CD4-positive, alpha-beta T cell treated with Interleukin-17A for 4 hours (primary cell): ENCODE measurements around the gene NDUFA8.

Experiments used
- DNase-seq: peaks from one replicate; pipeline ENCODE4 v3.0.0-alpha.2; 2020; ENCODE audit warnings: mixed read lengths

Gene NDUFA8

DNA sequence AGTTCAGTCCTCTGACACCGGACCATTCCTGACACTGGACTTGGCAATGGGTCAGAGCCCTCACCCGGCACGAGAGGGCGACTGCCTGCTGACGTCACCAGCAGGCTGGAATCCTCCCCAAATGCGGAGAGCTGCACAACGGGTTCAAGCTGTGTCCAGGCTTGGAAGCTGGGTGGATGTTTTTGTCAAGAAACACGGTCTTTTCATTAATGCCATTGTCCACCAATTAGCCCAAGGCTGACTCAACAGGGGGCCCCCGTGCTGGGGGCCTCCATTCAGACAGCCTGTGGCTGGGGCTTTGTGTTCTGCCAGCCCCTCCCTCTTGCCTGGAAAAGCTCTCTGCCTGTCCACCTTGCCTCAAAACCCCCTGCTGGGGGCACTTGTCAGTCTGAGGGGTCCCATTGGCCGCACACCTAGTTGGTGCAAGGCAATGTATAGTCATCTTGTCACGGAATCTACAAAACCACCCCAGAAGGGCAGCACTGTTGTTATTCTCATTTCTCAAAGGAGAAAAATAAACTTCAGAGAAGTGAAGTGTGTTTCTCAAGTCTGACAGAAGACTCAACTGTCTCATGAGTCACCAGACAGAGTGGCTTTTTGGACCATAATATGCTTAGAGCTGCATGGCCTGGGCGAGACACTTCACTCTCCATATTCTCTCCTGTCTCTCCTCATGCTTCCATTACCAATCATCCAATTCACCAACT is 24.6 kb downstream of the NDUFA8 start:
- no peak for DNase-seq

DNA sequence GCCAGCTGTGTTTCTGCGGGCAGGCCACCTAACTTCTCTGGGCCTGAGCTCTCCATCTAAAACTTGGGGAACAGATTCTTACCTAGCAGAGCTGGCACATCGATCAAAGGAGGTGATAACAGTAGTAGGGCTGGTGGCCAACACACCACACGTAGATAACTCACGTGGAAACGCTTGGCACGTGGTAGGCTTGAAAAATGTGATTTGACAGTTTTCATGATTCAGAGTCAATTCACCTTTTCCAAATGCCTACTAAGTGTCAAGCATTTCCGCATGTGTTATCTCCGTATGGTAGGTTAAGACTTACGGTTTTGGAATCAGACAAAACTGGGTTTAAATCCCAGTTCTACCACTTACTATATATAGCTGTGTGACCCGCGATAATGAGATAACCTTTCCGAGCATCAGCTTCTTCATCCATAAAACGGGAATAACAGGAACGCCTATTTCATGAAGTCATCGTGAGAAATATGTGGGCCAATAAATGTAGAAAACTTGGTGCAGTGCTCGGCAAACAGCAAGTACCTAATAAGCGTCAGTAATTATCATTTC is 25.5 kb downstream of the NDUFA8 start:
- no peak for DNase-seq

GRCh38 chr9:122133263-122133983 is 26.2 kb downstream of the NDUFA8 start:
- no peak for DNase-seq

- no peak for DNase-seq
These were observed 27.0 kb downstream of the NDUFA8 start for GRCh38 chr9:122132539-122132938.

- no peak for DNase-seq
These were observed 28.1 kb downstream of the NDUFA8 start for GRCh38 chr9:122131401-122132001.

DNA sequence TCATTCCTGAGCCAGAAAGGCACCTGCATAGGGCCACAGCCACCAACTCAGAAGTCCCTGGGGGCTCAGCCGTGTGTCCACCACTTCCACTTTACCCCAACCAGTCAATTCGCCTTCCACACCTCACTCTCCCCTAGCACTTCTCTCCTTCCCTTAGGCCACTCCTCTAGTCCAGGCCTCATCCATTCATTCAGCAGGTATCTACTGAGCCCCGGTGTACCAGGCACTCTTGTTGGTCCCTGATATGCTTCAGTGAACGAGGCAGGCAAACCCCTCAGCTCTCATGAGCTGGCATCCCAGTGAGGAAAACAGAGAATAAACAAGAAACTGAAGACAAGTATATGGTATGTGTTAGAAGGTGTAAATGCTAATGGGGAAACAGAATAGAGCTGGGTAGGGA is 28.7 kb downstream of the NDUFA8 start:
- DNase-seq = no peak

GRCh38 chr9:122129969-122130368 is 29.6 kb downstream of the NDUFA8 start:
- DNase-seq = no peak

- no peak for DNase-seq
These were observed 30.6 kb downstream of the NDUFA8 start for GRCh38 chr9:122128969-122129343.

DNA sequence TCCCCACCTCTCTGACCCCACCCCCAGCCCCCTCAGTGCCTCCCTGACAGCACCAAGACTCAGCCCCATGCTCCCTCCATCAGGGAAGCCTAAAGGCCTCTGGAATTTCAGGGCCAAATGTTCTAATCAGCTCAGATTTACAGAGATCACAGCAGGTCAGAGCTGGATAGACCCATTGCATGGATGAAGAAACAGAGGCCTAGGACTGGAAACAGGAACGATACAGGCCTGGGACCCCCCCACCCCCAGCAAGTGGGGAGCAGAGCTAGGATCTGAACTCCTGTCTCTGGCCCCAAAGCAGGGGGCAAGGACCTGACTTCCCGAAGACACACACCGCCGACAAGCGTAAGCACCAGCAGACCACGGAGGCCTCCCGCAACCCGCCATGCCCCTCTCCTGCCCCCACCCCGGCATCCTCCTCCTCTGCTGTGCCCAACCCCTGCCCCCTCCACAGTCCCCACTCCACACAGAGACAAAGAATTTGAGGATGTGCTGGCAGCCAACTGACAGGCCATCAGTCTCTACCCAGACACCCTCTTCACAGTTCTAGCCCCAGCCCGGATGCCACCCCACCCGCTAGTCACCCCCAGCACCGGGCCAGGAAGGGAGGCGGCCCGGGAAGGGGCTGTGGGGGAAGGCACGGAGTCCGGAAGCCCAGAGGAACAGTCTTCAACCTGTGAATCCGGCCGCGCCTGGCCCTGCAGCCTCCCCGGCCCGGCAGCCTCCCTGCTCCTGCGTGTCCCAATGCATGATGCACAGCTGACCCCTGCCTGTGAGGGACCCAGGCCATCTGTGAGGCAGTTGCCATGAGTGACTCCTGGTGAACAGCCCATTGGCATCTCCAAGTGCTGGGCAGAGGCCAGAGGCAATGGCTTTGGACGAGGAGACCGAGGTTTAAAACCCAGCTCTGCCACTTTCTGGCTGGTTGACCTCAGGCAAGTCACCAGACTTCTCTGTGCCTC is 31.3 kb downstream of the NDUFA8 start:
- DNase-seq = peak; percentile 28

DNA sequence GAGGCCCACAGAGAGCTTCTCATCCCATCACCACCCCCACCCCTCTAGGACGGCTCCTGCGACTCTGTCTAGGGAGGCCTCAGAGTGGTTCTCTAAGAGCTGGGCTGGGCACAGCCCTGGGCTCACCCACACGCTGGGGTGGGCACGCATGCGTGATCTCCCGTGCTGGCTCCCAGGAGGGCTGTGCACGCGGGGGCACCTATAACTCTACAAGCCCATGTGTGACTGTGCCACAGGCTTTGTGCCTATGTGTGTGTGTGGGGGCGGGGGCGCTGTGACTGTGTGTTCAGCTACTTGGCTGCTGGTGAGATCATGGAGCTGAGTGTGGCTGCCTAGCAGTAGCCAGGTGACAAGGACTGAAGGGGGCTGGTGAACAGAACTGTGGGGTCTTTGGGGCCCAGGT is 32.2 kb downstream of the NDUFA8 start:
- DNase-seq = peak; percentile 9

DNA sequence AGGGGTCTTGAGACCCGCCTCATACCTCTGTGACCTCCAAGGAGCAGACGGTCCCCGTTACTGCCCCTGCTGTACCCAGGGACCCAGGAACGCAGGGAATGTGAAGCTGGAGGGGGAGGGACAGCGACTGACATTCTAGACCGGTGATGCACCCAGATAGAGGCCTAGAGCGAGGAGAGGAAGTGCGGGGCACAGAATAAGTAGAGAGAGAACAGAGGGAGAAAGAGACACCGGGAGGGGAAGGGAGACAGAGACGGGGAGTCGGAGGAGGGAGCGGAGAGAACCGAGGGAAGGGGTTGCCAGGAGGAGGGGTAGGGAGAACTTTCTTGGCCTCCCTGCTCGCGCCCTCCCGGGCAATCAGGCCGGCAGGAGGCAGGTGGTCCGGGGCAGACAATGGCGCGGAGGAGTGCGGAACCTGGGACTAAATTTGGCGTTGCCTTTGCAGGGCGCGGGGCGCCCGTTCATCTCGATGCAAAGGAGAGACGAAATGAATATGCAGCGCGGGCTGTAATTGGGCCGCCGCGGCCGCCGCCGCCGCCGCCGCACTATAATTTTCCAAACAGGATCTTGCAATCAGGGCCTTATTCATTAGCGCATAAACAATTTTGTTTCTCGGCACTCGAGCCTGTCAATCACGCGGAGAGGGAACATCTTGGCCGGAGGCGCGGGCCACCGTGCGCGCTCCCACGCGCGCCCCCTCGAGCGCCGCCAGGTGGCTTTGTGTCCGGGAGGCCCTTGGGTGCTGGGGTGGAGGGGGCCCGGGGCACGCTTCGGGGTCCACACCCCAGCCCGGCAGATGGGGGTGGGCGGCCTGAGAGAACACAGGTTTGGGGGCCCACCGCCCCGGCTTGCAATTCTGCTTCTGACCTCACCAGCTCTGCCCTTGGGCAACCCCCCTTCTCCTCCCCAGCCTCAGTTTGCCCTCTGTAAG is 33.0 kb downstream of the NDUFA8 start:
- no peak for DNase-seq

DNA sequence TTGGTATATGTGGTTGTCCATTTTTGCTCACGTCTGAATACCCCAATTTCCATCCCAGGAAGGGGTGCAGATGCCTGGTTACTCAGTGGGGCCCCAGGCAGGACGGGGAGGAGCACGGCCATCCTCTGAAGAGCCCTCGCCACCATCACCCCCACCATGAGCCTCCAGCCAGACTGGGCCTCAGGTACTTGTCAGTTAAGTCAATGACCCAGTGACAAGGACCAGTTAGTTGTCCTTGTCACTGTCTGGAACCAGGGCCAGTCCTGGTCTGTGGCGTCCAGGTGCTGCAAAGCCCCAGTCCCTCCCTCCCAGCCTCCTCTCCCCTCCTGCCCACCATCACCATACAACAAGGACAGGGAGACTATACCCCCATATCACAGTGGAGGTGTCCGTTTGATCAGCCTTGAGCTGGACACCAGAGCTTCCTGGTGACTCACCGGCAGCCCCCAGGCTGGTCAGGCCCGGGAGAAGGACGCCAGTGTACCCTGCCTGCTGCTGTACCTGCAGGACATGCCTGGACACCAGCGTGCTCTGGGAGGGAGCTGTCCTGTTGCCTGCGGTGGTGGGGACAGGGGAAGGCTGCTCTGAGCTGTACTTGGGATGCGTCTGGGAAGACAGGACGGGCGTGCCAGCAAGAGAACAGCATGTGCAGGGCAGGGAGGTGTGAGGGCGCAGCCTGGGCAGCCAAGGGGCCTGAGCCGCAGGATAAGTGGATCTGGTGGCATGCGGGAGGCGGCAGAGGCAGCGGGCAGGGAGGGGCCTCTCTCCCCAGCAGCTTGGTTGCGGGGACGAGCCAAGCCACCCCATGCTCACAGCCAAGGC is 33.9 kb downstream of the NDUFA8 start:
- DNase-seq = no peak

DNA sequence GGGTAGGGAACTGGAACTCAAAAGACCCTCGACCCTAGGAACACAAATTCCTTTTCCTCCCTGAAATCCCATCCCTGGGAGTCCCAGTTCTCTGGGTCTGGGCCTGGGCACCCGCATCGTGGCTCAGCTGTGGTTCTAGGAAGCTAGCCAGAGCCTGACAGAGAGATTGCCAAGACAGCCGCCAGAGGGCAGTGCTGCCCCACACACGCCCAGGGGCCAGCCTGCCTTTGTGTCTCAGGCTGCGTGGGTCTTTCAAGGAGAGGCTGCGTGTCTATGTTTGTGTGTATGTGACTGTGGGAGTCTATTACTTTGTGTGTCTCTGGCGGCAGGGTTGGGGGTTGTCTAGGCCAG is 34.4 kb downstream of the NDUFA8 start:
- peak; percentile 84 for DNase-seq

GRCh38 chr9:122124528-122124927 is 35.1 kb downstream of the NDUFA8 start:
- DNase-seq = no peak

- DNase-seq = no peak
These were observed 35.5 kb downstream of the NDUFA8 start for GRCh38 chr9:122124048-122124447.

DNA sequence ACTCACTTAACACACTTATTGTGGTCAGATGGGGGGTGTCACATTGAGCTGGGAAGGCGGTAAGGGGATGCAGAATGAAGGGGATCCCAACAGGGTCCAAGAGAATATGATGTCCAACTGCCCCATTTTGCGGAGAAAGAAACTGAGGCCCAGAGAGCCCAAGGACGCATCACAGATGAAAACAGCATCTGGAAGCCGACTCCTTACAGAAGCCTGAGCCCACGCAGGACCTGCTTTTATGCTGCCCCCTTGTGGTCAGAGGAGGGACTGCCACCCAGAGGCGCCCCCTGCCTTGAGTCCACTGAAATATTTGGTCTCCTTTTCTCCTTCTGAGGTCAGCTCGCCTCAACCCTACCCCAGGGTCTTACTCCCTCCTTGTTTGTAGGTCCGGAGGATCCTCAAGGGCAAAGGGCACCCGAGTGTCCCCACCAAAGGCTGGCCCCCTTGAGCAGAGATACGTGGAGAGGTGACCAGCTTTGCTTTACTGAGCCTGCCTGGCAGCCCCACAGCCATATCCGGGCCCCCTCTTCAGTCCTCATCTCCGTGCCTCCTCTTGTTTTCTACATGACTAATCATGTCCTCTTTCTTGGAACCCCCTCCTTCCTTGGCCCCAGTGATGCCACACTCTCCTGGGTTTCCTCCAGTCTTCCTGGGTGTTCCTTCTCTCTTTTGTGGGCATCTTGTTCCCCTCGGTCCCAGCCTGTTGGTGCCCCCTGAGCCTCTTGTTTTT is 36.5 kb downstream of the NDUFA8 start:
- peak; percentile 77 for DNase-seq

- no peak for DNase-seq
These were observed 37.1 kb downstream of the NDUFA8 start for GRCh38 chr9:122122468-122122867.

DNA sequence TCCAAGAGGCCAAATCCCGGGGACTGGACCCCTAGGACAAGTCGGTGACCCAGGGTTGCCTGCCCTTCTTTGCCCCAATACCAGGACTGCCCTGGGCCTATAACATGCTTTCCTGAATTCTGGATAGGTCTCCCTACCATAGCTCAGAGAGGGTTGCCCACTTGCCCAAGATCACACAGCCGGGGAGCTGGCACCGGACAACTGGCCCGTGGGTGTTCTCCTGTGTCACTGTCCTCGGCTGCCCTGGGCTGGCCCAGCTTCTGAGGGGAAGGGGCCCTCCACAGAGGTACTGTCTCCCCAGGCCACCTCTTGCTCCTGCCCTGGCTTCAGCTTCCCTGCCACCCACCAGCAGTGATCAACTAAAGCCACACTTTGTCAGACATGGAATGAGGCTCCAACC is 37.6 kb downstream of the NDUFA8 start:
- no peak for DNase-seq

DNA sequence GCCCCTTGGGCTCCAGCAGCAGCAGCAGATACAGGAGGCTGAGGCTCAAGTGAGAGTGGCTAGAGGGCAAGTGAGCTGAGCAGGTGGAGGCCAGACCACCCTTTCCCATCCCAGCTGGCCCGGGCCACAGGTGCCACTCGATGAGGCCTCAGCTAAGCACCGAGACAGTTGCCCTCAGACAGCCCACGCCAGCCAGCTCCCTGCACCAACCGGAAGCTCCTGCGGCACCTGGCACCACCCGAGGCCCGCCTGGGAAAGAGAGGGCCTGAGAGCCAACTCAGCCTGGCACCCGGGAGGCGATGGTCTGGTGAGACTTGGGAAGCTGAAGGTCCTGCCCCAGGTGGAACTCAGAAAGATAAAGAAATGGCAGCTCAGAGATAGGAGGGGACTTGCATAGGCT is 38.2 kb downstream of the NDUFA8 start:
- DNase-seq = no peak
